Parathyroid adenoma (tissue), 2 donors: ENCODE results near the gene SUPT6H.

Source experiments
- H2AFZ ChIP-seq: fragments of 300-600 bp; sonication (generic); one replicate; pipeline ENCODE4 v1.7.0; 2017; ENCODE audit warnings: antibody characterized with exemption, mild to moderate bottlenecking
- H3K27ac ChIP-seq: fragments of 300-600 bp; sonication (generic); one replicate; pipeline ENCODE4 v1.7.0; 2017
- H3K27me3 ChIP-seq: fragments of 300-600 bp; sonication (generic); one replicate; pipeline ENCODE4 v1.7.0; 2017; ENCODE audit warnings: low read length; ENCODE audit not compliant: control insufficient read depth, insufficient read depth
- H3K36me3 ChIP-seq: fragments of 300-600 bp; sonication (generic); one replicate; pipeline ENCODE4 v1.7.0; 2017; ENCODE audit warnings: low read length; ENCODE audit not compliant: control insufficient read depth, insufficient read depth
- H3K4me1 ChIP-seq: fragments of 300-600 bp; sonication (generic); one replicate; pipeline ENCODE4 v1.7.0; 2017; ENCODE audit warnings: control low read depth
- H3K4me2 ChIP-seq: fragments of 300-600 bp; sonication (generic); one replicate; pipeline ENCODE4 v1.7.0; 2017; ENCODE audit warnings: low read length
- H3K4me3 ChIP-seq: fragments of 300-600 bp; sonication (generic); one replicate; pipeline ENCODE4 v1.7.0; 2017; ENCODE audit warnings: low read depth, low read length
- H3K79me2 ChIP-seq: fragments of 300-600 bp; sonication (generic); one replicate; pipeline ENCODE4 v1.7.0; 2017; ENCODE audit warnings: control low read depth
- H3K9ac ChIP-seq: fragments of 300-600 bp; sonication (generic); one replicate; pipeline ENCODE4 v1.7.0; 2017; ENCODE audit warnings: mild to moderate bottlenecking
- H3K9me3 ChIP-seq: fragments of 300-600 bp; sonication (generic); one replicate; pipeline ENCODE4 v1.7.0; 2017; ENCODE audit warnings: low read length; ENCODE audit not compliant: control insufficient read depth
- TF ChIP-seq, protein P1 (sequence below): fragments of 300-600 bp; sonication (generic); IDR thresholded peaks from one replicate; pipeline ENCODE4 v1.7.0; 2017; ENCODE audit warnings: antibody characterized with exemption, mild to moderate bottlenecking
- donor health status: primary hyperparathyroidism.

The SUPT6H gene

DNA sequence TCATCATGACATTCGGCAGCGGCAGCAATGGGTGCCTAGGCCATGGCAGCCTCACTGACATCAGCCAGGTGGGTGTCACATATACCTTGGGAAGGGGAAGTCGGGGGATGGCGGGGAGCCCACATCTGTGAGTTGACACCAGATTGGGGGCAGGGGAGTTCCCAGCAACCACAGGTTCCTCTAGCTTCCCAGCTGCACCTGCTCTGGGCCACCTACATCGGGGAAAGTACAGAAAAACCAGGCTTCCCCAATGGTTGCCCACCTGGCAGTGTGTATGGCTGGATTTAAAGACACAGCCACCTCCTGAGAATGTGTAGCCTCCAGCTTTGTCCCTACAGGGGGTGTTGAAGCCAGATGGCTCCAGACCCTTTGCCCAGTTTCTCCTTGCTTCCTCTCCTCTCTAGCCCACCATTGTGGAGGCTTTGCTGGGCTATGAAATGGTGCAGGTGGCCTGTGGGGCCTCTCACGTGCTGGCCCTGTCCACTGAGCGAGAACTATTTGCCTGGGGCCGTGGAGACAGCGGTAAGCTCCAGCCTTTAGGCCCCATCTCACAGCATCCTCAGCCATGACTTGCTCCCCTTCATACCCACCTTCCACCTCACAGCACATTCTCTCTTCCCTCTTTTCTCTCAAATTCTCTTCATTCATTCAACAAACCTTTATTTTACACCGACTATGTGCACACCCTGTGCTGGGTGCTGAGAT is 76.8 kb downstream of the SUPT6H start:
- Histone ChIP-seq H3K4me1 (no peaks in the 10 kb centered on the region), H3K27me3 (no peaks in the 10 kb centered on the region), H3K79me2 (no peaks in the 10 kb centered on the region), H3K4me2 (no peak overlapping the region), H3K36me3 (no peaks in the 10 kb centered on the region), H3K9me3 (no peaks in the 10 kb centered on the region), H2AFZ (no peak overlapping the region), H3K9ac (no peak overlapping the region), H3K4me3 (no peak overlapping the region), H3K27ac (no peak overlapping the region)
- TF ChIP-seq, protein P1, sequence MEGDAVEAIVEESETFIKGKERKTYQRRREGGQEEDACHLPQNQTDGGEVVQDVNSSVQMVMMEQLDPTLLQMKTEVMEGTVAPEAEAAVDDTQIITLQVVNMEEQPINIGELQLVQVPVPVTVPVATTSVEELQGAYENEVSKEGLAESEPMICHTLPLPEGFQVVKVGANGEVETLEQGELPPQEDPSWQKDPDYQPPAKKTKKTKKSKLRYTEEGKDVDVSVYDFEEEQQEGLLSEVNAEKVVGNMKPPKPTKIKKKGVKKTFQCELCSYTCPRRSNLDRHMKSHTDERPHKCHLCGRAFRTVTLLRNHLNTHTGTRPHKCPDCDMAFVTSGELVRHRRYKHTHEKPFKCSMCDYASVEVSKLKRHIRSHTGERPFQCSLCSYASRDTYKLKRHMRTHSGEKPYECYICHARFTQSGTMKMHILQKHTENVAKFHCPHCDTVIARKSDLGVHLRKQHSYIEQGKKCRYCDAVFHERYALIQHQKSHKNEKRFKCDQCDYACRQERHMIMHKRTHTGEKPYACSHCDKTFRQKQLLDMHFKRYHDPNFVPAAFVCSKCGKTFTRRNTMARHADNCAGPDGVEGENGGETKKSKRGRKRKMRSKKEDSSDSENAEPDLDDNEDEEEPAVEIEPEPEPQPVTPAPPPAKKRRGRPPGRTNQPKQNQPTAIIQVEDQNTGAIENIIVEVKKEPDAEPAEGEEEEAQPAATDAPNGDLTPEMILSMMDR, result no peak

GRCh38 chr17:28740406-28741357 is 78.7 kb downstream of the SUPT6H start:
- no peaks in the 10 kb centered on the region for H3K27me3 ChIP-seq
- H3K9ac ChIP-seq, result no peak overlapping the region
- no peaks in the 10 kb centered on the region for H3K36me3 ChIP-seq
- H2AFZ ChIP-seq, result no peak overlapping the region
- no peak overlapping the region for H3K27ac ChIP-seq
- H3K79me2 ChIP-seq, result no peaks in the 10 kb centered on the region
- TF ChIP-seq, protein P1, result no peak
- H3K4me1 ChIP-seq, result peaks cover 4% of the 10 kb centered on the region
- H3K4me3 ChIP-seq, result no peak overlapping the region
- no peaks in the 10 kb centered on the region for H3K9me3 ChIP-seq
- H3K4me2 ChIP-seq, result no peak overlapping the region

- no peak overlapping the region for H2AFZ ChIP-seq
- TF ChIP-seq, protein P1, result no peak
- H3K27ac ChIP-seq, result no peak overlapping the region
- no peaks in the 10 kb centered on the region for H3K36me3 ChIP-seq
- H3K9ac ChIP-seq, result no peak overlapping the region
- no peak overlapping the region for H3K4me3 ChIP-seq
- no peaks in the 10 kb centered on the region for H3K9me3 ChIP-seq
- peaks cover 11% of the 10 kb centered on the region for H3K4me1 ChIP-seq
- H3K79me2 ChIP-seq, result no peaks in the 10 kb centered on the region
- H3K27me3 ChIP-seq, result no peaks in the 10 kb centered on the region
- no peak overlapping the region for H3K4me2 ChIP-seq
Measured at GRCh38 chr17:28741358-28742349, 79.6 kb downstream of the SUPT6H start.

- peak within 1 kb of the TSS; percentile 71 for H2AFZ ChIP-seq
- peak within 1 kb of the TSS; percentile 83 for H3K4me3 ChIP-seq
- peak within 1 kb of the TSS; percentile 99 for H3K4me2 ChIP-seq
- H3K79me2 ChIP-seq, result no peaks in the 10 kb centered on the region
- H3K27me3 ChIP-seq, result no peaks in the 10 kb centered on the region
- H3K36me3 ChIP-seq, result no peaks in the 10 kb centered on the region
- peaks cover 17% of the 10 kb centered on the region for H3K4me1 ChIP-seq
- H3K9ac ChIP-seq, result no peak within 1 kb of the TSS
- TF ChIP-seq, protein P1, result peak; percentile 16
- H3K9me3 ChIP-seq, result no peaks in the 10 kb centered on the region
- H3K27ac ChIP-seq, result peak within 1 kb of the TSS; percentile 70
Measured at GRCh38 chr17:28743243-28744103, 81.5 kb downstream of the SUPT6H start, which contains the start of gene TRAF4. Gene TRAF4 (plus strand): TSS chr17:28744011. CDS start chr17:28744113, 102 bp downstream.
